Activated T-cell treated with anti-CD3 and anti-CD28 coated beads, Interleukin-2, amount 50 U/mL, for 24 hours (primary cell): ENCODE results near the gene STAT5A.
"Not testable (repeated sequence)": the region's sequence is repeated elsewhere in the genome, so short reads cannot be mapped to it uniquely, and the experiment has no call there.

Experiments used
- DNase-seq: peaks from one replicate; pipeline ENCODE4 v3.0.0-alpha.2; 2020
- H3K27ac Mint-ChIP-seq: 2 replicates; pipeline ENCODE4 v1.8.0; 2020; ENCODE audit warnings: mild to moderate bottlenecking, mixed read lengths
- H3K27me3 Mint-ChIP-seq: 2 replicates; pipeline ENCODE4 v1.8.0; 2020; ENCODE audit warnings: mixed read lengths
- H3K36me3 Mint-ChIP-seq: 2 replicates; pipeline ENCODE4 v1.8.0; 2020; ENCODE audit warnings: low read depth, mixed read lengths
- H3K4me1 Mint-ChIP-seq: 2 replicates; pipeline ENCODE4 v1.8.0; 2020; ENCODE audit warnings: low read depth, mixed read lengths
- H3K4me3 Mint-ChIP-seq: 2 replicates; pipeline ENCODE4 v1.8.0; 2020; ENCODE audit warnings: mild to moderate bottlenecking, moderate library complexity, mixed read lengths
- H3K9me3 Mint-ChIP-seq: 2 replicates; pipeline ENCODE4 v1.8.0; 2020; ENCODE audit warnings: mixed read lengths

Gene STAT5A

DNA sequence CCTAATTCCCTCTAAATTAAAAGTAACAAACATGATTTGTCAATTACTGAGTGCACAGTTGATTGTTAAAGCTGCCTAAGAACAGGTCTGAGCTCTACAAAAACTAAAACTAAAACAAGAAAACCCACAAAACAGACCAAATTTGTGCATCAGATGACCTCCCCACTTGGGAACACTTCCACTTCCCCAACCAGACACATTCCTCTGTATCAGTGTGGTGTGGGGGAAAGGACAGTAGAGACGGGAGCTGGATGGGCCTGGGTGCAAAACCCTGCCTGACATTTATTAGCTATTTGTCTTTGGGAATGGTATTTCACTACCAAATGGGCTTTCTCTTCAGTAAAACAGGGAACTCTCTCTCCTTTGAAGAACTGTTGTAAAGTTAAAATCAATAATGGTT is 70.1 kb downstream of the STAT5A start:
- peak overlapping the region; percentile 81 for H3K27ac Mint-ChIP-seq
- H3K27me3 Mint-ChIP-seq, result no peaks in the 10 kb centered on the region
- H3K4me3 Mint-ChIP-seq, result no peak overlapping the region
- H3K9me3 Mint-ChIP-seq, result no peaks in the 10 kb centered on the region
- H3K36me3 Mint-ChIP-seq, result peaks cover 70% of the 10 kb centered on the region
- no peak for DNase-seq
- H3K4me1 Mint-ChIP-seq, result peaks cover 67% of the 10 kb centered on the region

DNA sequence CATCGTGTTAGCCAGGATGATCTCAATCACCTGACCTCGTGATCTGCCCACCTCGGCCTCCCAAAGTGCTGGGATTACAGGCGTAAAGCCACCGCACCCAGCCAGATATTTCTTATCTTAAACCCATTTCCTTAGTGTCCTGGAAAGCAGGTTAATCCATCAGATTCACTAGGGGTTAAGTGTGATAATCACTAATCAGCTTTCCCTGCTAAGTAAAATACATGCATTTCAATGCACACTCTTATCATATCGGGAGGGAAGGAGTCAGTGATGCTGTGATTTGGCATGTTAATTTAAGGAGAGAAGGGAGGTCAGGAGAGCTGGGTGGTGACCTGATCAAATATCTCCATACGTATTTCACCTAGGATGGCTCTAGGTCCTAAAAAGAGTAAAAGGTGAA is 70.8 kb downstream of the STAT5A start:
- Mint-ChIP-seq H3K36me3 (peaks cover 73% of the 10 kb centered on the region), H3K9me3 (no peaks in the 10 kb centered on the region), H3K4me3 (no peak overlapping the region), H3K27me3 (no peaks in the 10 kb centered on the region), H3K27ac (no peak overlapping the region), H3K4me1 (peaks cover 69% of the 10 kb centered on the region)
- no peak for DNase-seq

DNA sequence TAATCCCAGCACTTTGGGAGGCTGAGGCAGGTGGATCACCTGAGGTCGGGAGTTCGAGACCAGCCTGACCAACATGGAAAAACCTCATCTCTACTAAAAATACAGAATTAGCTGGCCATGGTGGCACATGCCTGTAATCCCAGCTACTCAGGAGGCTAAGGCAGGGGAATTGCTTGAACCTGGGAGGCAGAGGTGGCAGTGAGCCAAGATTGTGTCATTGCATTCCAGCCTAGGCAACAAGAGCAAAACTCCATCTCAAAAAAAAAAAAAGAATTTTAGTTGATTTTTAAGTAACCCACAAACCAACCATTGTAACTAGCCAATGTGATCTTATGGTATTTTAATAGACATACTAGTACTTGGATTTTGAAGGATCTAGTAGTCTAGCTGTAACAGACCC is 72.1 kb downstream of the STAT5A start:
- Mint-ChIP-seq H3K36me3 (peaks cover 78% of the 10 kb centered on the region), H3K27ac (peak overlapping the region; percentile 76), H3K4me1 (peaks cover 74% of the 10 kb centered on the region)
- not testable (repeated sequence) for H3K27me3 Mint-ChIP-seq, DNase-seq, H3K4me3 Mint-ChIP-seq, H3K9me3 Mint-ChIP-seq
